Middle frontal gyrus (tissue), 1 donor: ENCODE measurements around the gene RND2.

Experiments used
- DNase-seq: peaks from one replicate; pipeline ENCODE4 v3.0.0-alpha.2; 2015; ENCODE audit warnings: low spot score; ENCODE audit errors: extremely low spot score

Gene RND2

GRCh38 chr17:43006639-43007551 lies 18.1 kb upstream of the RND2 start, which contains the start of gene IFI35:
TSS of gene IFI35 (plus strand) at chr17:43006784. CDS start at chr17:43006948, 164 bp downstream.
- no peak for DNase-seq

DNA sequence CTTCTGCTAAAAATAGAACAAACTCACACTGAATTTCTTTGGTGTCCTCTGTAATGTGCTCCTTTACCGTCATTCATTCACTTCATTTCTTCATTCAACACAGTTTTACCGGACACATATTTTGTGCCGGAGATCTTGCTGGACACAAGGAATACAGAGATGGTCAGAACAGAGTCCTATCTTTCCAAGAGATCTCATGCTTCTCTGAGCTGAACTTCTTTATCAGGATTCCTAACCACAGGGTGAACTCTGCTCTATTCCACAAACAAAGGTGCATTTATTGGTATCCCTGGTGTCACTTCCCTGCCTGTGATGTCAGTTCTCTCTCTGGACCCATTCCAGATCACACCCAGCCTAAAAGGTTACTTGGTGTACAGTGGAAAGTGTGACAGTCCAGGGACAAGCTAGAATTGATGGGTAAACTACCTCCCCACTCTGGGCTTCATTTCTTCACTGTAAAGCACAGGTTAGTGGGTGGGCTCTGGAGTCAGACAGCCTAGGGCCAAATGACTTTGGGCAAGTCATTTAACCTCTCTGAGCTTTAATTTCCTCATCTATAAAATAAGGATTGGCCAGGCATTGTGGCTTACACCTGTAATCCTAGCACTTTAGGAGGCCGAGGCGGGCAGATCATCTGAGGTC lies 14.2 kb upstream of the RND2 start:
- no peak for DNase-seq

DNA sequence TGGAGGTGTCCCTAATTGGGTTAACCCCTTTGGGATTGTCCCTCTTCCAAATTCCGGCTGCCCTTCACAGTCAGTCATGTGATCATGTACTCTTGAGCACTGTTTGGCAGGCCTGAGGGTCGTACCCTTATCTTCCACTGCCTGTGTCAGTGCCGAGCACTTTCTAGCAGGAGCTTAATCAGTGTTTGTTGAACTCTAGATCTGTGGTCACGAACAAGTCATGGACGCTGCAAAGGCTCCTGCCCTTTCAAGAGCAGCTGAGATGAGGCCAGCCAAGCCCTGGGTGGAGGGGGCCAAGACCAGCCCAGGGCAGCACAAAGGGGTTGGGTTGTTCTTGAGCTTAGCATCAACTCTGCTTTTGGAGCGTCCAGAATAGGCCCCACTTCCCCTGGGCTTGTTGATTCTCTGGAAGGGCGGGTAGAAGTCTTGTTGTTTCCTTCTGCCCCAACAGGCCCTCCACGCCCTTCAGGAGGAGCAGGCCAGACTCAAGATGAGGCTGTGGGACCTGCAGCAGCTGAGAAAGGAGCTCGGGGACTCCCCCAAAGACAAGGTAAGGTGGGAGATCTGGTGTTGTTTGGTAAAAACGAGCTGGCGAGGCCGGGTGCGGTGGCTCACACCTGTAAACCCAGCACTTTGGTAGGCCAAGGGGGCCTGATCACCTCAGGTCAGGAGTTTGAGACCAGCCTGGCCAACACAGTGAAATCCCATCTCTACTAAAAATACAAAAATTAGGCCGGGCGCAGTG lies 13.1 kb upstream of the RND2 start:
- DNase-seq, result no peak

DNA sequence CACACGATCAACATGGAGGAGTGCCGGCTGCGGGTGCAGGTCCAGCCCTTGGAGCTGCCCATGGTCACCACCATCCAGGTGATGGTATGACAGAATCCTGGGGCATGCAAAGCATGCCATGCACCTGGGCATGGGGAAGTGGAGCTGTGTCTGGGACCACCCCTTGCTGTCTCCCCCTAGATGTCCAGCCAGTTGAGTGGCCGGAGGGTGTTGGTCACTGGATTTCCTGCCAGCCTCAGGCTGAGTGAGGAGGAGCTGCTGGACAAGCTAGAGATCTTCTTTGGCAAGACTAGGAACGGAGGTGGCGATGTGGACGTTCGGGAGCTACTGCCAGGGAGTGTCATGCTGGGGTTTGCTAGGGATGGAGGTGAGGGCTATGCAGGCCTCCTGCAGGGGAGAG lies 11.7 kb upstream of the RND2 start:
- no peak for DNase-seq

- no peak for DNase-seq
These were observed 10.9 kb upstream of the RND2 start for GRCh38 chr17:43014020-43014648.

GRCh38 chr17:43014649-43015542 lies 10.1 kb upstream of the RND2 start:
- DNase-seq, result no peak

- DNase-seq, result no peak
These were observed 9.5 kb upstream of the RND2 start for GRCh38 chr17:43015579-43015978.

GRCh38 chr17:43016216-43016615 lies 8.8 kb upstream of the RND2 start:
- DNase-seq, result no peak

DNA sequence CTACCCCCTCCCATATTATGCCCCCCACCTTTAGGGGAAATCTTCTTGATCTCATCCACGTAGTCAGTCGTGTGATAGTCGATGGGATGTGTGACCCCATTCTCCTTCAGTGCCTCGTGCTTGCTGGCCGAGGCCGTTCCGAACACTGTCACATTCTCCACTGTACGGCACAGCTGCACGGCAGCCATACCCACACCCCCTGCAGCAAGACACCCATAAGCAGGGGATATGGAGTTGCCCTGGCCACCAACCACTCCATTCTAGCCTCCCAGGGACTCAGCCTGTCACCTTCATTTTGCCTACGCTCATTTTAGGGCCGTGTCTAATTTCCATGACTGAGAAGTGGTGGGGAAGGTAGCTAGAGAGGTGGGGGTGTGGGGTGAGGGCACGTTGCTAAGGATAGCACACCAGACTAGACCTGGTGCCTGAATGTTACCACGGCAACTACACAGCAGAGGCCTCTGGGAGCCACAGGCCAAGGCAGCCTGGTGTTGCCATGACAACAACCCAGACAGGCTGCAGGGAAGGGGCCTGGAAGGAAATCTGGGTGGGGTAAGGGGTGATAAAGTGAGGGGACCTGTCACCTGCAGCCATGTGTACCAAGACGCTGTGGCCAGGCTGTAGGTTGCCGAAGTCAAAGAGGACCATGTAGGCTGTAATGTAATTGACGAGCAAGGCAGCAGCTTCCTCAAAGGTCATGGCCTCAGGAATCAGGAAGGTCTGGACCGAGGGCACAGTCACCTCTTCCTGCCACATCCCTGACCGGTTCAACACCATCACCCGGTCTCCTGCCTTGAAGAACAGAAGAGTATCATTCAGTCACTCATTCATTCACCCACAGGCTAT lies 6.8 kb upstream of the RND2 start:
- DNase-seq, result no peak

DNA sequence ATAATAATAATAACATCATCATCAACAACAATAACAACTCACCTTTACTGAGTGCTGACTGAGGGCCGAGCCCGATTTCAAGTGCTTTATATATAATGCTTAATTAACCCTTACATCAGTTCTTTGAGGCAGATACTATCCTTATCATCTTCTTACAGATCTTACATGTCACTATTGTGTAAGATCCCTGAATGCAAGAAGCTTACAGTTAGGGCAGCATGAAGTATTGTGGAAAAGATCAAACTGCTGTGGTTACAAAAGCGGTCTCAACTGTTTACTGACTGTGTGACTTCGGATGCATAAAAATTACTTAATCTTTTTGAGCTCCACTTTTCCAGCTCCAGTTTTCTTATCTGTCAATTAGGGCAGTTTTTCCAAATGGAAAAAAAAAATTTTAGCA lies 6.1 kb upstream of the RND2 start:
- no peak for DNase-seq

DNA sequence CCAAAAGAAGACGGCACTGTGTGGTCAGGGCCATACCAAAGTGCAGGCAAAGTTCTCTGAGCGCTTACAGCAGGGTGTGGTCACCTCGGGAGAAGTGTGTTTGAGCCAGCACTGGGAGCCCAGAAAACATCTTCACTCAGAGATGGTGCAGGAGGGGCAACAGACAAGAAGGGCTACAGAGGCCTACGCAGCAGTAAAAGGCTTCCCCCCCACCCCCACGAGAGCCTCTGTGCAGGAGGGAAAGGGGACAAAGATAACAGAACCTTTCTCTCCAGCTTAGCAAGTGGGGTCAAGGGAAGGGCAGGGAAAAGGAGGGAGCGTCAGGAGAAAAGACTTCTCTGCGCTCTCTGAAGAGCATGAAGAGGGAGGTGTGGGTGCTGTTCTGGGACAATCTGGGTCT lies 5.6 kb upstream of the RND2 start:
- no peak for DNase-seq

DNA sequence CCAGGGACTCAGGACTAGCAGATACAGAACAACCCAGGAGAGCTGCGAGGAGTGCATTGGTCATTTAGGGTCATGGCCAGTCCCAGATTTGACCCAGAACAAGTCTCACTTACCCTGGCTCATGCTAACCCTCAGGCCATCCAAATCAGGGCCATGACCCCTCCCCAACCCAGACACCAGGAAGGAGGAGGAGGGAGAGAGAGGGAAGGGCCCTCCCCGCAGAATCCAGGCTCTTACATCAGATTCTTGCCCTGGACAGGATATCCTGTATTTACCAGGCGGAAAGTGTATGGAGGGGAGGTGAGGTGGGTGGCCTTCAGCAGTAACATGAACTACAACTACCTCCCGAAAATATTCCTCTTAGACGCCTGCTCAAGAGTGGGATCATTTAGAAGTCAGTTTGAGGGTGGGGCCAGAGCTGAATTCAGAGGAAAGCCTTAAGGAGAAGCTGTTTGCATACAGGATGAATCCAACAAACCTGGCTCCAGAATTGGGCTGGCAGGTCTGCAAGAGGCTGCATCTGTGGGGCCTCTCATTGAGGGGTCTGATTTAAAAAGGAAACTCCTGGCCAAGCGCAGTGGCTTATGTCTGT lies 4.9 kb upstream of the RND2 start:
- no peak for DNase-seq

- DNase-seq, result no peak
These were observed 4.0 kb upstream of the RND2 start for GRCh38 chr17:43020789-43021740.

- DNase-seq, result peak; percentile 36
These were observed 3.1 kb upstream of the RND2 start, which contains the start of gene VAT1 for GRCh38 chr17:43021741-43022512. TSS of gene VAT1 (minus strand) at chr17:43022385. CDS start at chr17:43022322, 63 bp downstream.

DNA sequence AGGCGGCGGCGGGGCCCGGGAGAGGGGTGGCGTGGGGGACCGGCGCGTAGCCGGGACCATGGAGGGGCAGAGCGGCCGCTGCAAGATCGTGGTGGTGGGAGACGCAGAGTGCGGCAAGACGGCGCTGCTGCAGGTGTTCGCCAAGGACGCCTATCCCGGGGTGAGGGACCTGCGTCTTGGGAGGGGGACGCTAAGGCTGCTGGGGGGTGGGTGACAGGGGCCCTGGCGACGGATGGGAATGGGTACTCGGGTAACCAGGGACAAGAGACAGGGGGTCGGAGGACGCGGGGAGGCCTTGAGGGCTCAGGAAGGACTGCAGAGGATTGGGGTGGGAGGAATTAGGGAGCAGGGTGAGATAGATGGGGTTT lies 243 bp downstream of the RND2 start:
- no peak for DNase-seq

DNA sequence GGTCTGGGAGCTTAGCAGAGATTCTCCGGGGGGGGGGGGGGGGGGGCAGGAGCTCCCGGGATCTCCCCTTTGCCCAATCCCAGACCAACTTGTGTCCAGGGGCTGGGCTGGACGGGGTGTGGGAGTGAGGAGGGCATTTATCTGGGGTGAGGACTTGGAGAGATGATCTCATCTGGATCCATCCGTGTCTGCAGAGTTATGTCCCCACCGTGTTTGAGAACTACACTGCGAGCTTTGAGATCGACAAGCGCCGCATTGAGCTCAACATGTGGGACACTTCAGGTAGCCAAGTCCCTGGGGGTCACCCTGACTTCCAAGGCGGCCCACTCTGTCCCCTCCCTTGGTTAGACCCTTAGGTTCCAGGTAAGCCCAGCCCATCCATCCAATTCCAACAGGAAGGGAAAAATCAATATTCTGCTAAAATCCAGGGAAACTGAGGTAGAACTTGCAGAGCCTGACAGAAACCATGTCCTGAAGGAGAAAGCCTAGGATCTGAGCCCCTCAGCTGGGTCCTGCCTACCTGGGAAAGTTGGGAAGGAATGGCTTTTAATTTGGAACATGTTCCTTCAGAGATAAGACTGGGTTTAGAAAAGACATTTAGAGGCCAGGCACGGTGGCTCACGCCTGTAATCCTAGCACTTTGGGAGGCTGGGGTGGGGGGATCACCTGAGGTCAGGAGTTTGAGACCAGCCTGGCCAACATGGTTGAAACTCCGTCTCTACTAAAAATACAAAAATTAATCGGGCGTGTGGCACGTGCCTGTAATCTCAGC lies 921 bp downstream of the RND2 start:
- no peak for DNase-seq
